ENCODE measurements around the gene PEX14. TPM values are rescaled to one million over a fixed set of nuclear protein-coding genes. Genes with fewer than 3 reads are reported as not detected.

The PEX14 gene
- total and polyA plus RNA-seq, 9 of the 15 experiments (the other 6 are each of a cell fraction or from before 2014, with no cell fraction given) = 2.6 to 45.7 (median 22.7) TPM

- TF ChIP-seq, protein P1, sequence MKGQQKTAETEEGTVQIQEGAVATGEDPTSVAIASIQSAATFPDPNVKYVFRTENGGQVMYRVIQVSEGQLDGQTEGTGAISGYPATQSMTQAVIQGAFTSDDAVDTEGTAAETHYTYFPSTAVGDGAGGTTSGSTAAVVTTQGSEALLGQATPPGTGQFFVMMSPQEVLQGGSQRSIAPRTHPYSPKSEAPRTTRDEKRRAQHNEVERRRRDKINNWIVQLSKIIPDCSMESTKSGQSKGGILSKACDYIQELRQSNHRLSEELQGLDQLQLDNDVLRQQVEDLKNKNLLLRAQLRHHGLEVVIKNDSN (CRISPR knock-in tag; IDR thresholded peaks at IDR 0.05) = no peak
- TF ChIP-seq ZC3H11A (IDR thresholded peaks at IDR 0.05; ENCODE audit: low read depth, low read length) = no peak
- no peak for TF ChIP-seq NRF1 (conservative IDR thresholded peaks at IDR 0.05 in 1 of 2, IDR thresholded peaks at IDR 0.05 in 1 of 2)
- no peak for TF ChIP-seq SMAD3 (CRISPR knock-in tag; conservative IDR thresholded peaks at IDR 0.05)
- no peak for TF ChIP-seq ZNF217 (CRISPR knock-in tag; IDR thresholded peaks at IDR 0.05)
- TF ChIP-seq NBN (IDR thresholded peaks at IDR 0.05; ENCODE audit: low read depth) = no peak
- no peak for TF ChIP-seq HBP1 (CRISPR knock-in tag; IDR thresholded peaks at IDR 0.05)
- no peak for TF ChIP-seq NR4A1 (CRISPR knock-in tag; IDR thresholded peaks at IDR 0.05)
- TF ChIP-seq NR4A1 (tag; IDR thresholded peaks at IDR 0.05) = no peak
- no peak for TF ChIP-seq MTA2 (IDR thresholded peaks at IDR 0.05; ENCODE audit: low read depth)
- TF ChIP-seq RHOXF2B (CRISPR knock-in tag; conservative IDR thresholded peaks at IDR 0.05) = no peak
- TF ChIP-seq RAD21 (CRISPR knock-in tag; conservative IDR thresholded peaks at IDR 0.05 in 1 of 2, IDR thresholded peaks at IDR 0.05 in 1 of 2) = peak; percentile 76 to 87
- no peak for TF ChIP-seq ETS1 (conservative IDR thresholded peaks at IDR 0.05; ENCODE audit: control insufficient read depth, low read depth, low read length)
- TF ChIP-seq, protein P2, sequence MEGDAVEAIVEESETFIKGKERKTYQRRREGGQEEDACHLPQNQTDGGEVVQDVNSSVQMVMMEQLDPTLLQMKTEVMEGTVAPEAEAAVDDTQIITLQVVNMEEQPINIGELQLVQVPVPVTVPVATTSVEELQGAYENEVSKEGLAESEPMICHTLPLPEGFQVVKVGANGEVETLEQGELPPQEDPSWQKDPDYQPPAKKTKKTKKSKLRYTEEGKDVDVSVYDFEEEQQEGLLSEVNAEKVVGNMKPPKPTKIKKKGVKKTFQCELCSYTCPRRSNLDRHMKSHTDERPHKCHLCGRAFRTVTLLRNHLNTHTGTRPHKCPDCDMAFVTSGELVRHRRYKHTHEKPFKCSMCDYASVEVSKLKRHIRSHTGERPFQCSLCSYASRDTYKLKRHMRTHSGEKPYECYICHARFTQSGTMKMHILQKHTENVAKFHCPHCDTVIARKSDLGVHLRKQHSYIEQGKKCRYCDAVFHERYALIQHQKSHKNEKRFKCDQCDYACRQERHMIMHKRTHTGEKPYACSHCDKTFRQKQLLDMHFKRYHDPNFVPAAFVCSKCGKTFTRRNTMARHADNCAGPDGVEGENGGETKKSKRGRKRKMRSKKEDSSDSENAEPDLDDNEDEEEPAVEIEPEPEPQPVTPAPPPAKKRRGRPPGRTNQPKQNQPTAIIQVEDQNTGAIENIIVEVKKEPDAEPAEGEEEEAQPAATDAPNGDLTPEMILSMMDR (IDR thresholded peaks at IDR 0.05 in 2 of 3, conservative IDR thresholded peaks at IDR 0.05 in 1 of 3; ENCODE audit: insufficient read depth in 2 of 3, low read depth in 1 of 3, low read length in 3 of 3) = peak; percentile 58 to 84 (median 64)
- no peak for TF ChIP-seq SMARCC2 (IDR thresholded peaks at IDR 0.05; ENCODE audit: low read depth)
- TF ChIP-seq, protein P3, sequence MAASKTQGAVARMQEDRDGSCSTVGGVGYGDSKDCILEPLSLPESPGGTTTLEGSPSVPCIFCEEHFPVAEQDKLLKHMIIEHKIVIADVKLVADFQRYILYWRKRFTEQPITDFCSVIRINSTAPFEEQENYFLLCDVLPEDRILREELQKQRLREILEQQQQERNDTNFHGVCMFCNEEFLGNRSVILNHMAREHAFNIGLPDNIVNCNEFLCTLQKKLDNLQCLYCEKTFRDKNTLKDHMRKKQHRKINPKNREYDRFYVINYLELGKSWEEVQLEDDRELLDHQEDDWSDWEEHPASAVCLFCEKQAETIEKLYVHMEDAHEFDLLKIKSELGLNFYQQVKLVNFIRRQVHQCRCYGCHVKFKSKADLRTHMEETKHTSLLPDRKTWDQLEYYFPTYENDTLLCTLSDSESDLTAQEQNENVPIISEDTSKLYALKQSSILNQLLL (CRISPR knock-in tag; IDR thresholded peaks at IDR 0.05; ENCODE audit: borderline replicate concordance) = no peak
- no peak for TF ChIP-seq MCM7 (IDR thresholded peaks at IDR 0.05)
- TF ChIP-seq, protein P4, sequence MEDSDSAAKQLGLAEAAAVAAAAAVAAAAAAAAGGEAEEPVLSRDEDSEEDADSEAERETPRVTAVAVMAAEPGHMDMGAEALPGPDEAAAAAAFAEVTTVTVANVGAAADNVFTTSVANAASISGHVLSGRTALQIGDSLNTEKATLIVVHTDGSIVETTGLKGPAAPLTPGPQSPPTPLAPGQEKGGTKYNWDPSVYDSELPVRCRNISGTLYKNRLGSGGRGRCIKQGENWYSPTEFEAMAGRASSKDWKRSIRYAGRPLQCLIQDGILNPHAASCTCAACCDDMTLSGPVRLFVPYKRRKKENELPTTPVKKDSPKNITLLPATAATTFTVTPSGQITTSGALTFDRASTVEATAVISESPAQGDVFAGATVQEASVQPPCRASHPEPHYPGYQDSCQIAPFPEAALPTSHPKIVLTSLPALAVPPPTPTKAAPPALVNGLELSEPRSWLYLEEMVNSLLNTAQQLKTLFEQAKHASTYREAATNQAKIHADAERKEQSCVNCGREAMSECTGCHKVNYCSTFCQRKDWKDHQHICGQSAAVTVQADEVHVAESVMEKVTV (CRISPR knock-in tag; IDR thresholded peaks at IDR 0.05) = peak; percentile 53; the same call in 1 of the 2 replicates
- no peak for TF ChIP-seq COPS2 (conservative IDR thresholded peaks at IDR 0.05)
- TF ChIP-seq ZNF444 (CRISPR knock-in tag; IDR thresholded peaks at IDR 0.05) = no peak
Measured at GRCh38 chr1:10514490-10515235, 39.9 kb downstream of the PEX14 start (continued).
